Measurements from ENCODE around the gene NKD2. TPM values are rescaled to one million over a fixed set of nuclear protein-coding genes. Genes with fewer than 3 reads are reported as not detected.

Gene NKD2
- total RNA-seq, 1 experiment from 2014 or later = 12.8 TPM

GRCh38 chr5:1063661-1064382 lies 55.2 kb downstream of the NKD2 start:
- TF ChIP-seq TEAD1 (CRISPR knock-in tag; IDR thresholded peaks at IDR 0.05) = no peak
- no peak for TF ChIP-seq ZNF263 (CRISPR knock-in tag; IDR thresholded peaks at IDR 0.05; ENCODE audit: low read depth)
- CTCF ChIA-PET = no interaction called here
- ATAC-seq (no peak), DNase-seq (ENCODE audit: low spot score) (no peak)
- POLR2A ChIA-PET = no interaction called here
- Mint-ChIP-seq H3K9me3 (no peaks in the 10 kb centered on the region), H3K36me3 (peaks cover 3% of the 10 kb centered on the region; the same call in 1 of the 2 replicates), H3K4me1 (no peaks in the 10 kb centered on the region), H3K27ac (no peak overlapping the region), H3K4me3 (no peak overlapping the region), H3K27me3 (ENCODE audit: low read depth) (no peaks in the 10 kb centered on the region)

DNA sequence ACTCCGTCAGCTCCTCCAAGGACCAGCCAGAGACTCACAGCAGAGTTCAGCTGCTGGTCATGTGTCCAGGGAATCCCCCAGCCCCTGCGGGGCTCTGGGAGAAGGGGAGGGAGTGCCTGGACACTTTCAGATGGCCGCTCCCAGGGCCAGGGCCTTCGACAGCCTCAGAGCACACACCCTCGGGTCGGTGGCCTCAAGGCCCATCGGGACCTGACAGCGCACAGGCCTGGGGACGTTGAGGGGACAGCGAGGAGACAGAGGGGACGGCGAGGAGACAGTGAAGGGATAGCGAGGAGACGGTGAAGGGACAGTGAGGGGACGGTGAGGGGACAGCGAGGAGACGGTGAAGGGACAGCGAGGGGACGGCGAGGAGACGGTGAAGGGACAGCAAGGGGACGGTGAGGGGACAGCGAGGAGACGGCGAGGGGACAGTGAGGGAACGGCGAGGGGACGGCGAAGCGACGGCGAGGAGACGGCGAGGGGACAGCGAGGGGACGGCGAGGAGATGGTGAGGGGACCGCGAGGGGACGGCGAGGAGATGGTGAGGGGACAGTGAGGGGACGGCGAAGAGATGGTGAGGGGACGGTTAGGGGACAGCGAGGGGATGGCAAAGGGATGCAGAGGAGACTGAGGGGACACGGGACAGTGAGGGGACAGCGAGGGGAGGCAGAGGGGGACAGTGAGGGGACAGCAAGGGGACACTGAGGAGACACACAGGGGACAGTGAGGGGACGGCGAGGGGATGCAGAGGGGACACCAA lies 56.0 kb downstream of the NKD2 start:
- DNase-seq (ENCODE audit: low spot score) (no peak), ATAC-seq (no peak)
- Mint-ChIP-seq H3K27me3 (ENCODE audit: low read depth) (no peaks in the 10 kb centered on the region), H3K27ac (no peak overlapping the region), H3K4me3 (no peak overlapping the region), H3K9me3 (no peaks in the 10 kb centered on the region), H3K36me3 (peaks cover 3% of the 10 kb centered on the region; the same call in 1 of the 2 replicates), H3K4me1 (no peaks in the 10 kb centered on the region)
- ChIA-PET POLR2A (no interaction called here), CTCF (no interaction called here)
- TF ChIP-seq, protein P1, sequence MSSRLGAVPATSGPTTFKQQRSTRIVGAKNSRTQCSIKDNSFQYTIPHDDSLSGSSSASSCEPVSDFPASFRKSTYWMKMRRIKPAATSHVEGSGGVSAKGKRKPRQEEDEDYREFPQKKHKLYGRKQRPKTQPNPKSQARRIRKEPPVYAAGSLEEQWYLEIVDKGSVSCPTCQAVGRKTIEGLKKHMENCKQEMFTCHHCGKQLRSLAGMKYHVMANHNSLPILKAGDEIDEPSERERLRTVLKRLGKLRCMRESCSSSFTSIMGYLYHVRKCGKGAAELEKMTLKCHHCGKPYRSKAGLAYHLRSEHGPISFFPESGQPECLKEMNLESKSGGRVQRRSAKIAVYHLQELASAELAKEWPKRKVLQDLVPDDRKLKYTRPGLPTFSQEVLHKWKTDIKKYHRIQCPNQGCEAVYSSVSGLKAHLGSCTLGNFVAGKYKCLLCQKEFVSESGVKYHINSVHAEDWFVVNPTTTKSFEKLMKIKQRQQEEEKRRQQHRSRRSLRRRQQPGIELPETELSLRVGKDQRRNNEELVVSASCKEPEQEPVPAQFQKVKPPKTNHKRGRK (CRISPR knock-in tag; IDR thresholded peaks at IDR 0.05; ENCODE audit: borderline replicate concordance) = no peak
- TF ChIP-seq NFATC4 (CRISPR knock-in tag; IDR thresholded peaks at IDR 0.05) (no peak), ATF1 (CRISPR knock-in tag; IDR thresholded peaks at IDR 0.05) (no peak), TEAD4 (CRISPR knock-in tag; IDR thresholded peaks at IDR 0.05) (no peak), E2F1 (CRISPR knock-in tag; IDR thresholded peaks at IDR 0.05) (no peak), JAZF1 (CRISPR knock-in tag; IDR thresholded peaks at IDR 0.05) (no peak), SP1 (CRISPR knock-in tag; conservative IDR thresholded peaks at IDR 0.05) (no peak)
- TF ChIP-seq, protein P2, sequence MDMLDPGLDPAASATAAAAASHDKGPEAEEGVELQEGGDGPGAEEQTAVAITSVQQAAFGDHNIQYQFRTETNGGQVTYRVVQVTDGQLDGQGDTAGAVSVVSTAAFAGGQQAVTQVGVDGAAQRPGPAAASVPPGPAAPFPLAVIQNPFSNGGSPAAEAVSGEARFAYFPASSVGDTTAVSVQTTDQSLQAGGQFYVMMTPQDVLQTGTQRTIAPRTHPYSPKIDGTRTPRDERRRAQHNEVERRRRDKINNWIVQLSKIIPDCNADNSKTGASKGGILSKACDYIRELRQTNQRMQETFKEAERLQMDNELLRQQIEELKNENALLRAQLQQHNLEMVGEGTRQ (CRISPR knock-in tag; IDR thresholded peaks at IDR 0.05) = no peak
- TF ChIP-seq, protein P3, sequence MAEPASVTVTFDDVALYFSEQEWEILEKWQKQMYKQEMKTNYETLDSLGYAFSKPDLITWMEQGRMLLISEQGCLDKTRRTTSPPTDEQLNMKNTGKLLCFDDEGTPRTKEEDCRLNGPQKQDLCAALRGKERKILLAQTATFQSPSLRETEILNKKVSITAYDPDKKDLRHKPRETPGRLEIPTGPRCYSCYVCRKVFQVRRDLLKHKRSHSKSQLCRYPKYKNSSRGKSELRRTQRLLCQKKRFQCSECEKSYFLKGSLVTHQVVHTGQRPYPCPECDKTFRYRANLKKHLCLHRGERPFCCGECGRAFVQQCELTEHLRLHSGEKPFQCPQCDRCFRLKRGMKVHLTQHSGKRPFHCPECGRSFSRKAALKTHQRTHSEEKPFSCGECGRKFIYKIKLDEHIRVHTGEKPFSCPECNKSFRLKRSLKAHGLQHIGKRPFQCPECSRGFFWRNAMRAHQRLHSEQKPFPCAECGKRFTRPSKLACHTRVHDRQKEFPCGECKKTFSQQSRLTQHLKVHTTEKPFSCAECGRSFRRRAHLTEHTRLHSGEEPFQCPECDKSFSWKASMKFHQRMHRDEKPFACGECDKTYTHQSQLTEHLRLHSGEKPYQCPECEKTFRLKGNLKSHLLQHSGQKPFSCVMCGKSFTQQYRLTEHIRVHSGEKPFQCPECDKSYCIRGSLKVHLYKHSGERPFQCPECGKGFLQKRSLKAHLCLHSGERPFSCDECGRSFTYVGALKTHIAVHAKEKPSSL (CRISPR knock-in tag; conservative IDR thresholded peaks at IDR 0.05) = no peak

DNA sequence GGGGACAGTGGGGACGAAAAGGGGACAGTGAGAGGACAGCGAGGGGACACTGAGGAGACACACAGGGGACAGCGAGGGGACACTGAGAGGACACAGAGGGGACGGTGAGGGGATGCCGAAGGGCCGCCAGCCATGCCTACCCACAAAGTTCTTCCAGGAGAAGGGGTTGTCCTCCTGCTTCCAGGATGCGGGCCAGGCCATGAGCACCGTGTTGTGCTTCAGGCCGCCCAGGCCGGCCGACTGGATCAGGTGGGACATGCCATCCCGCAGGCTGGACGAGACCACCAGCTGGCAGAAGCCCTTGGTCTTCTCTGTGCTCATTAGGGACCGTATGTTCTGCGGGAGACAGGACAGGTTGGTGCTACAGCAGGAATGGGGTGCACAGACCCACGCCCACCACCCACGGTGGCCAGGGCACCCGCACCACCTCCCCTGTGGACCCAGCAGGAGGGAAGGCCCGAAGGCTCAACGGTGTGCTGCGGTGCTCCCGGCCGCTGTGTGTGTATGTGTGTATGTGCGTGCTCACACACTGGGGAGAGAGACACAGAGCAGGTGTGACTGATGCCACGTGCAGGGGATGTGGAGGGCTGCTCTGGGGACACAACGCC lies 56.6 kb downstream of the NKD2 start:
- CTCF ChIA-PET = no interaction called here
- no peak overlapping the region for H3K4me3 Mint-ChIP-seq
- no peaks in the 10 kb centered on the region for H3K27me3 Mint-ChIP-seq (ENCODE audit: low read depth)
- no peak for ATAC-seq
- no peaks in the 10 kb centered on the region for H3K4me1 Mint-ChIP-seq
- no peaks in the 10 kb centered on the region for H3K9me3 Mint-ChIP-seq
- H3K36me3 Mint-ChIP-seq = peaks cover 3% of the 10 kb centered on the region; the same call in 1 of the 2 replicates
- H3K27ac Mint-ChIP-seq = no peak overlapping the region
- POLR2A ChIA-PET = no interaction called here
- no peak for DNase-seq (ENCODE audit: low spot score)
- TF ChIP-seq ZNF423 (CRISPR knock-in tag; IDR thresholded peaks at IDR 0.05) = no peak
- TF ChIP-seq FOXP4 (CRISPR knock-in tag; IDR thresholded peaks at IDR 0.05) = no peak
- TF ChIP-seq FOXJ3 (CRISPR knock-in tag; IDR thresholded peaks at IDR 0.05; ENCODE audit: borderline replicate concordance) = no peak
- no peak for TF ChIP-seq ZMAT4 (CRISPR knock-in tag; IDR thresholded peaks at IDR 0.05)
- TF ChIP-seq, protein P4, sequence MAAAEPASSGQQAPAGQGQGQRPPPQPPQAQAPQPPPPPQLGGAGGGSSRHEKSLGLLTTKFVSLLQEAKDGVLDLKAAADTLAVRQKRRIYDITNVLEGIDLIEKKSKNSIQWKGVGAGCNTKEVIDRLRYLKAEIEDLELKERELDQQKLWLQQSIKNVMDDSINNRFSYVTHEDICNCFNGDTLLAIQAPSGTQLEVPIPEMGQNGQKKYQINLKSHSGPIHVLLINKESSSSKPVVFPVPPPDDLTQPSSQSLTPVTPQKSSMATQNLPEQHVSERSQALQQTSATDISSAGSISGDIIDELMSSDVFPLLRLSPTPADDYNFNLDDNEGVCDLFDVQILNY (CRISPR knock-in tag; IDR thresholded peaks at IDR 0.05) = no peak
- no peak for TF ChIP-seq SMAD4 (CRISPR knock-in tag; IDR thresholded peaks at IDR 0.05)
- no peak for TF ChIP-seq E2F4 (CRISPR knock-in tag; IDR thresholded peaks at IDR 0.05; ENCODE audit: borderline replicate concordance, low read depth)
- no peak for TF ChIP-seq ZNF138 (CRISPR knock-in tag; conservative IDR thresholded peaks at IDR 0.05)
- TF ChIP-seq SP1 (CRISPR knock-in tag; conservative IDR thresholded peaks at IDR 0.05) = no peak

Measured in WTC11 (cell line).